RWPE1 (cell line): Measurements from ENCODE around the gene FKBP11.
A peak's percentile ranks its signal among the peaks of the same experiment; 100 is the strongest.

Experiments
- CTCF ChIA-PET: fragments of 350-600 bp; sonication (Branson Sonifier 250); formaldehyde crosslinking; extraction: SDS; loops from one replicate; lab custom pipeline; 2021; lab: Yijun Ruan, JAX
- POLR2A ChIA-PET: fragments of 400-600 bp; formaldehyde crosslinking; extraction: SDS; loops from one replicate; lab custom pipeline; 2020; ENCODE audit warnings: antibody characterized with exemption; ENCODE audit not compliant: low non-redundant PET; lab: Yijun Ruan, JAX
- DNase-seq: peaks from one replicate; pipeline ENCODE4 v3.0.0; 2012; ENCODE audit warnings: low spot score
- H3K27ac ChIP-seq: fragments of 450-650 bp; 2 replicates; pipeline ENCODE4 v1.5.1; 2017
- TF ChIP-seq, protein P1 (sequence below): fragments of 450-650 bp; conservative IDR thresholded peaks from 2 replicates; pipeline ENCODE4 v1.5.1; 2017; ENCODE audit warnings: low read depth, mild to moderate bottlenecking

FKBP11 gene

GRCh38 chr12:48890657-48891418 is 34.5 kb downstream of the FKBP11 start:
- ChIA-PET CTCF (interaction anchor here (0.6 to 3.3 kb wide), 22 partner anchors 8 to 599 kb away, joined by 3 to 20 read pairs (median 4); partner anchors contain the start of gene RND1), POLR2A (interaction anchor here (0.5 kb wide), 1 partner anchor 37 kb away, joined by 3 read pairs; no protein-coding TSS in a partner anchor)
- TF ChIP-seq, protein P1, sequence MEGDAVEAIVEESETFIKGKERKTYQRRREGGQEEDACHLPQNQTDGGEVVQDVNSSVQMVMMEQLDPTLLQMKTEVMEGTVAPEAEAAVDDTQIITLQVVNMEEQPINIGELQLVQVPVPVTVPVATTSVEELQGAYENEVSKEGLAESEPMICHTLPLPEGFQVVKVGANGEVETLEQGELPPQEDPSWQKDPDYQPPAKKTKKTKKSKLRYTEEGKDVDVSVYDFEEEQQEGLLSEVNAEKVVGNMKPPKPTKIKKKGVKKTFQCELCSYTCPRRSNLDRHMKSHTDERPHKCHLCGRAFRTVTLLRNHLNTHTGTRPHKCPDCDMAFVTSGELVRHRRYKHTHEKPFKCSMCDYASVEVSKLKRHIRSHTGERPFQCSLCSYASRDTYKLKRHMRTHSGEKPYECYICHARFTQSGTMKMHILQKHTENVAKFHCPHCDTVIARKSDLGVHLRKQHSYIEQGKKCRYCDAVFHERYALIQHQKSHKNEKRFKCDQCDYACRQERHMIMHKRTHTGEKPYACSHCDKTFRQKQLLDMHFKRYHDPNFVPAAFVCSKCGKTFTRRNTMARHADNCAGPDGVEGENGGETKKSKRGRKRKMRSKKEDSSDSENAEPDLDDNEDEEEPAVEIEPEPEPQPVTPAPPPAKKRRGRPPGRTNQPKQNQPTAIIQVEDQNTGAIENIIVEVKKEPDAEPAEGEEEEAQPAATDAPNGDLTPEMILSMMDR, result peak; percentile 75
- H3K27ac ChIP-seq, result no peak overlapping the region
- peak; percentile 40 for DNase-seq

- POLR2A ChIA-PET, result no interaction called here
- DNase-seq, result no peak
- H3K27ac ChIP-seq, result no peak overlapping the region
- CTCF ChIA-PET, result interaction anchor here (2.2 to 3.3 kb wide), 2 partner anchors 24 to 37 kb away, joined by 7 to 20 read pairs; partner anchors contain the start of gene RND1
- TF ChIP-seq, protein P1, result no peak
Observed at GRCh38 chr12:48889679-48890078, 35.6 kb downstream of the FKBP11 start.

DNA sequence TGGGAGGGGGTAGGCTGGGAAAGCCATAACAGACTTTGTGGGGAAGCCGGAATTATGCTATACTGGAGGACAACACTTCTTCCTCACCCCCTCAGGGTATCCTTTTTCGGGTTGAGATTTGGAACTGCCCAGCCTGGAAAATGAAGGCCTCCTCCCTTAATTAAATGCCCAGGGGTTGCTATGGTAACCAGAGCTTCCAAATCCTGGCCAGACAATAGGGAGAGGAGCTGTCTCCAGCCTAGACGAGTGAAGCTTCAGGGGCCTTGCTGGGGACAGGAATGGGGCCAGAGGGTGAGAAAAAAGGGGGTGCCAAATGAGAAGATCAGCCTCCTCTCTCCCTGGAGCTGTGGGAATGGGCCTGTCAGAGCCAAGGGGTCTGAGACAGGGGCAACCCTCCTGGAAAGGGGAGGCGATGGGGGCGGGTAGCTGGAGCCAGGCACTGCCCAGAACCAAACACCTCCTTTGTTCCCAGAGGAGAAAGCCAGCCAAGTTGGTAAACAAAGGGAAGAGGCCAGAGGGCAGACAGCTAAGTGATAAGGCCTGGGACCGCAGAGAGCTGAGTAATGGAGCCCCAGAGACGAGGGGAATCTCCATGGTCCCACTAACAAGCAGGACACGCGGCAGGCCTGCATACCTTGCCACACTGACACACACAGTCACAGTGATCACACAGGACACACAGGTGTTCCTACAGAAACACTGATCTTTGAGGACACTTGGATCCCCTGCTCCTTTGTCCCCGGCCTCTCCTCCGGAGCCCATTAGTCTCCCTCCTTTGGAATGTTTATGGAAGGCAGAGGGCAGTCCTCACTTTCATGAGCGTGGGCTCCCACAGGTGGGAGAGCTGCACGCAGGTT is 41.8 kb downstream of the FKBP11 start:
- DNase-seq, result no peak
- TF ChIP-seq, protein P1, result no peak
- ChIA-PET CTCF (interaction anchor here (1.0 kb wide), 2 partner anchors 8 to 52 kb away, joined by 3 read pairs; no protein-coding TSS in a partner anchor), POLR2A (interaction anchor here (0.6 to 0.7 kb wide), 2 partner anchors 18 to 24 kb away, joined by 3 read pairs; partner anchors contain the start of gene RND1)
- H3K27ac ChIP-seq, result no peak overlapping the region

DNA sequence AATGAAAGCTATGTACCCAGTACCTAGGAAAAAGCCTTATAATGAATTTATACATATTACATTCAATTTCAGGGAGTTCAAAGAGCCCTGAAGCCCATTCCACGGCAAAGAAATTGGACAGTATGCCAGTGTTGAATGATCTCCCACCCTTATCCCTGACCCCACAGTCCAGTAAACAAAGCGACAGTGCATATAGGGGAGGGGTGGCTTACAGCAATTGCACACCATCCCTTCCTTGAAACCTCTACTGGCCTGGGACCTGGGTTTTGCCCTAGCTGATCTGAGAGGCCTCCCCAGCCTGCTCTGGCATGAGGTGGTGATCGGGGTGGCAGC is 42.4 kb downstream of the FKBP11 start:
- ChIA-PET CTCF (interaction anchor here (1.0 kb wide), 2 partner anchors 8 to 53 kb away, joined by 3 read pairs; no protein-coding TSS in a partner anchor), POLR2A (no interaction called here)
- no peak overlapping the region for H3K27ac ChIP-seq
- TF ChIP-seq, protein P1, result no peak
- DNase-seq, result no peak

GRCh38 chr12:48882315-48882687 is 43.0 kb downstream of the FKBP11 start:
- TF ChIP-seq, protein P1, result no peak
- CTCF ChIA-PET, result interaction anchor here (0.6 to 1.1 kb wide), 5 partner anchors 8 to 137 kb away, joined by 3 to 6 read pairs (median 4); a partner anchor contains a TSS
- no peak overlapping the region for H3K27ac ChIP-seq
- POLR2A ChIA-PET, result no interaction called here
- DNase-seq, result no peak

DNA sequence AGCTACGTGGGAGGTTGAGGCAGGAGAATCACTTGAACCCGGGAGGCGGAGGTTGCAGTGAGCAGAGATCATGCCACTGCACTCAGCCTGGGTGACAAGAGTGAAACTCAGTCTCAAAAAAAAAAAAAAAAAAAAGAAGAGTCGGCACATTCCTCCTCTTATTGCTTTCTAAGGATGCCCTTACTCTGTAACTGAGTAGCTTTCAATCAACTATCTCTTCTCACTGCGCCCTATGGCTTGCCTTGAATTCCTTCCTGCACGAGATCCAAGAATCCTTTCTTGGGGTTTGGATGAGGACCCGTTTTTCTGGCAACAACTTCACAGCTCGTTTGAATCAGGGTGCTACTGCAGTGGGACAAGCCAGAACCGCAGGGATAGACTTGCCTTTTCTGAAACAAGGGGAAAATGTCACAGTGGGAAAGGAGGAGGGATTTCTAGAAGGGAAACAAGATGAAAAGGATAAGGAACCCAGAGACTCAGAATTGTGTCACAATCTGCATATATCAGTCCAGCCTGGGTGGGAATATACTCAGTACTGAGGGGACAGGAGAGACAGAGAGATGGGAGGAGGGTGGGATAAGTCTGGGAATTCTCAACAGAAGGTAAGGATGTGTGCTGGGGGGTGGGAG is 43.5 kb downstream of the FKBP11 start:
- no peak overlapping the region for H3K27ac ChIP-seq
- no peak for DNase-seq
- POLR2A ChIA-PET, result no interaction called here
- TF ChIP-seq, protein P1, result no peak
- CTCF ChIA-PET, result interaction anchor here (0.6 to 1.1 kb wide), 4 partner anchors 9 to 138 kb away, joined by 3 to 6 read pairs (median 4); a partner anchor contains a TSS
